ENCODE measurements around the gene NTF4. TPM values are rescaled to one million over a fixed set of nuclear protein-coding genes. Genes with fewer than 3 reads are reported as not detected.
"Not testable (repeated sequence)": the region's sequence is repeated elsewhere in the genome, so short reads cannot be mapped to it uniquely, and the experiment has no call there.

Gene NTF4
- total and polyA plus RNA-seq, 2 experiments from 2014 or later, result 0.94 to 2.7 TPM

GRCh38 chr19:49024233-49024632 lies 40.4 kb downstream of the NTF4 start, which contains the start of gene CGB3:
Gene CGB3 (minus strand): TSS chr19:49024333. CDS start chr19:49023971, 362 bp downstream.
- H3K36me3 Mint-ChIP-seq (ENCODE audit: low read depth); ATAC-seq; H3K4me3 ChIP-seq; H3K27ac Mint-ChIP-seq; H3K4me2 ChIP-seq; DNase-seq (ENCODE audit: low spot score); H2AFZ ChIP-seq; H4K20me1 ChIP-seq (replicated peaks; ENCODE audit: insufficient read depth); H3F3A ChIP-seq (replicated peaks; ENCODE audit: low read depth); H3K36me3 ChIP-seq (ENCODE audit: insufficient read depth); H3K4me3 Mint-ChIP-seq; H3K27ac ChIP-seq (ENCODE audit: low read depth); H3K9me3 Mint-ChIP-seq; H3K79me2 ChIP-seq (replicated peaks; ENCODE audit: insufficient read depth); H3K9me2 ChIP-seq (ENCODE audit: insufficient read depth): not testable (repeated sequence)
- Mint-ChIP-seq H3K27me3 (ENCODE audit: insufficient read depth, low read depth, poor library complexity) (peaks cover 11% of the 10 kb centered on the region), H3K4me1 (peaks cover 14% of the 10 kb centered on the region)
- Histone ChIP-seq H3K4me1 (ENCODE audit: insufficient read depth) (peaks cover 16% of the 10 kb centered on the region; the same call in 1 of the 2 replicates), H3K27me3 (ENCODE audit: insufficient read depth) (peaks cover 23% of the 10 kb centered on the region)

- Mint-ChIP-seq H3K4me1 (peaks cover 22% of the 10 kb centered on the region), H3K9me3 (peaks cover 3% of the 10 kb centered on the region; the same call in 1 of the 3 replicates), H3K36me3 (ENCODE audit: low read depth) (no peaks in the 10 kb centered on the region), H3K27me3 (ENCODE audit: insufficient read depth, low read depth, poor library complexity) (peaks cover 24% of the 10 kb centered on the region), H3K4me3 (no peak overlapping the region), H3K27ac (no peak overlapping the region)
- DNase-seq (ENCODE audit: low spot score), result no peak
- no peaks in the 10 kb centered on the region for H3K36me3 ChIP-seq (ENCODE audit: insufficient read depth)
- no peaks in the 10 kb centered on the region for H4K20me1 ChIP-seq (replicated peaks; ENCODE audit: insufficient read depth)
- 0 out of 2 replicates have a peak, but pooled peaks cover 3% of the 10 kb centered on the region for H3F3A ChIP-seq (replicated peaks; ENCODE audit: low read depth)
- TF ChIP-seq ZNF114 (CRISPR knock-in tag; IDR thresholded peaks at IDR 0.05) (no peak), EZH2 (IDR thresholded peaks at IDR 0.05; ENCODE audit: low read depth, unreplicated experiment) (no peak), JUNB (IDR thresholded peaks at IDR 0.05; ENCODE audit: unreplicated experiment) (no peak)
- TF ChIP-seq, protein P1, sequence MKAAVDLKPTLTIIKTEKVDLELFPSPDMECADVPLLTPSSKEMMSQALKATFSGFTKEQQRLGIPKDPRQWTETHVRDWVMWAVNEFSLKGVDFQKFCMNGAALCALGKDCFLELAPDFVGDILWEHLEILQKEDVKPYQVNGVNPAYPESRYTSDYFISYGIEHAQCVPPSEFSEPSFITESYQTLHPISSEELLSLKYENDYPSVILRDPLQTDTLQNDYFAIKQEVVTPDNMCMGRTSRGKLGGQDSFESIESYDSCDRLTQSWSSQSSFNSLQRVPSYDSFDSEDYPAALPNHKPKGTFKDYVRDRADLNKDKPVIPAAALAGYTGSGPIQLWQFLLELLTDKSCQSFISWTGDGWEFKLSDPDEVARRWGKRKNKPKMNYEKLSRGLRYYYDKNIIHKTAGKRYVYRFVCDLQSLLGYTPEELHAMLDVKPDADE (IDR thresholded peaks at IDR 0.05), result no peak
- ATAC-seq, result no peak
- H3K4me2 ChIP-seq, result no peak overlapping the region
- H3K27me3 ChIP-seq (ENCODE audit: insufficient read depth), result peaks cover 35% of the 10 kb centered on the region
- no peaks in the 10 kb centered on the region for H3K79me2 ChIP-seq (replicated peaks; ENCODE audit: insufficient read depth)
- H3K4me1 ChIP-seq (ENCODE audit: insufficient read depth), result peaks cover 19% of the 10 kb centered on the region; the same call in 1 of the 2 replicates
- no peak overlapping the region for H3K4me3 ChIP-seq
- no peak overlapping the region for H3K27ac ChIP-seq (ENCODE audit: low read depth)
- no peaks in the 10 kb centered on the region for H3K9me2 ChIP-seq (ENCODE audit: insufficient read depth)
- H2AFZ ChIP-seq, result no peak overlapping the region
Observed at GRCh38 chr19:49022116-49022515, 42.5 kb downstream of the NTF4 start.

DNA sequence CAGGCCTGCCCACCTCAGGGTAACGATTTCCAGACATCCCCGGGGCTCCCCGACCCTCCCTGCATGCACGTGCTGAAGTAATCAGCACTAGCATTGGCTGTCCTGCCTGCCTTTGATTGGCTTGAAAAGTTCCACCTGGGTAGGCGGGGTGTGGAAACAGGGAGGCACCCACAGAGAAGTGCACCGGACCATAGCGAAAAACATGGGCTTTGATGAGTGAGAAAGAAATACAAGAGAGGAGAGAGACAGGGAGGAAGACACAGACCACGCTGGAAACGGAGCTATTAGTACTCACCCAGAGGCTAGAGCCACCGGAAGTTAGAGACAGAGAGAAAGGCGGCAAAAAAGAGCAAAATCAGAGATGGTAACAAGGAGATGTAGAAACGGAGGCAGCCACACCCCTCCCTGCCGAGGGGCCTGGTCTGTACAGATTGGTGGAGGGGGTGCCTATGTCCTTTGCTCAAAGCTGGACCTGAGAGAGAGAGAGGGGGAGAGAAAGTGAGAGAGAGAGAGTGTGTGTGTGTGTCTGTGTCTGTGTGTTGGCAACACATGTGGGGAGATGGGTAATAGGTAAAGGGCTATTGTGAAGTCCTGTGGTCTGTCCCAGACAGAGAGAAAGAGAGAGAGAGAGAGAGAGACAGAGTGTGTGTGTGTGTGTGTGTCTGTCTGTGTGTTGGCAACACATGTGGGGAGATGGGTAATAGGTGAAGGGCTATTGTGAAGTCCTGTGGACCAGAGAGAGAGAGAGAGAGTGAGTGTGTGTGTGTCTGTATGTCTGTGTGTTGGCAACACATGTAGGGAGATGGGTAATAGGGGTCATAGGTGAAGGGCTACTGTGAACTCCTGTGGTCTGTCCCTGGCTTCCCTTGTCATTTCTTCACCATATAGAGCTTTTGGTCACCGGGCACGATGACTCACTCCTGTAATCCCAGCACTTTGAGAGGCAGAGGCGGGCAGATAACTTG lies 43.4 kb downstream of the NTF4 start:
- no peaks in the 10 kb centered on the region for H4K20me1 ChIP-seq (replicated peaks; ENCODE audit: insufficient read depth)
- H3K79me2 ChIP-seq (replicated peaks; ENCODE audit: insufficient read depth), result no peaks in the 10 kb centered on the region
- Mint-ChIP-seq H3K4me3 (no peak overlapping the region; the same call in 2 of the 3 replicates), H3K27ac (no peak overlapping the region), H3K27me3 (ENCODE audit: insufficient read depth, low read depth, poor library complexity) (peaks cover 26% of the 10 kb centered on the region), H3K36me3 (ENCODE audit: low read depth) (no peaks in the 10 kb centered on the region), H3K4me1 (peaks cover 22% of the 10 kb centered on the region), H3K9me3 (peaks cover 3% of the 10 kb centered on the region; the same call in 1 of the 3 replicates)
- H3K9me2 ChIP-seq (ENCODE audit: insufficient read depth), result no peaks in the 10 kb centered on the region
- H3K27me3 ChIP-seq (ENCODE audit: insufficient read depth), result peaks cover 35% of the 10 kb centered on the region
- peaks cover 19% of the 10 kb centered on the region; the same call in 1 of the 2 replicates for H3K4me1 ChIP-seq (ENCODE audit: insufficient read depth)
- no peaks in the 10 kb centered on the region for H3K36me3 ChIP-seq (ENCODE audit: insufficient read depth)
- peak; percentile 2; the same call in 1 of the 3 replicates for ATAC-seq
- peak overlapping the region; percentile 74; the same call in 1 of the 2 replicates for H2AFZ ChIP-seq
- H3K4me3 ChIP-seq, result no peak overlapping the region
- peak overlapping the region; percentile 14; the same call in 1 of the 2 replicates for H3K4me2 ChIP-seq
- 0 out of 2 replicates have a peak, but pooled peaks cover 3% of the 10 kb centered on the region for H3F3A ChIP-seq (replicated peaks; ENCODE audit: low read depth)
- H3K27ac ChIP-seq (ENCODE audit: low read depth), result no peak overlapping the region
- no peak for DNase-seq (ENCODE audit: low spot score)
- TF ChIP-seq ZNF462 (CRISPR knock-in tag; IDR thresholded peaks at IDR 0.05) (no peak), EZH2 (IDR thresholded peaks at IDR 0.05; ENCODE audit: low read depth, unreplicated experiment) (no peak), CREB1 (CRISPR knock-in tag; IDR thresholded peaks at IDR 0.05; ENCODE audit: low read depth) (no peak), NANOG (IDR thresholded peaks at IDR 0.05; ENCODE audit: borderline replicate concordance) (no peak), JUNB (IDR thresholded peaks at IDR 0.05; ENCODE audit: unreplicated experiment) (no peak)
